NT2/D1 (cell line): ENCODE results near the gene LAPTM5.

ENCODE experiments used
- SUZ12 ChIP-seq: IDR thresholded peaks from 2 replicates; pipeline ENCODE4 v1.6.1; 2011; ENCODE audit not compliant: insufficient read length, insufficient read depth; ENCODE audit errors: extremely low read depth
- YY1 ChIP-seq: IDR thresholded peaks from 2 replicates; pipeline ENCODE4 v1.6.1; 2011; ENCODE audit not compliant: insufficient read length, insufficient read depth

DNA sequence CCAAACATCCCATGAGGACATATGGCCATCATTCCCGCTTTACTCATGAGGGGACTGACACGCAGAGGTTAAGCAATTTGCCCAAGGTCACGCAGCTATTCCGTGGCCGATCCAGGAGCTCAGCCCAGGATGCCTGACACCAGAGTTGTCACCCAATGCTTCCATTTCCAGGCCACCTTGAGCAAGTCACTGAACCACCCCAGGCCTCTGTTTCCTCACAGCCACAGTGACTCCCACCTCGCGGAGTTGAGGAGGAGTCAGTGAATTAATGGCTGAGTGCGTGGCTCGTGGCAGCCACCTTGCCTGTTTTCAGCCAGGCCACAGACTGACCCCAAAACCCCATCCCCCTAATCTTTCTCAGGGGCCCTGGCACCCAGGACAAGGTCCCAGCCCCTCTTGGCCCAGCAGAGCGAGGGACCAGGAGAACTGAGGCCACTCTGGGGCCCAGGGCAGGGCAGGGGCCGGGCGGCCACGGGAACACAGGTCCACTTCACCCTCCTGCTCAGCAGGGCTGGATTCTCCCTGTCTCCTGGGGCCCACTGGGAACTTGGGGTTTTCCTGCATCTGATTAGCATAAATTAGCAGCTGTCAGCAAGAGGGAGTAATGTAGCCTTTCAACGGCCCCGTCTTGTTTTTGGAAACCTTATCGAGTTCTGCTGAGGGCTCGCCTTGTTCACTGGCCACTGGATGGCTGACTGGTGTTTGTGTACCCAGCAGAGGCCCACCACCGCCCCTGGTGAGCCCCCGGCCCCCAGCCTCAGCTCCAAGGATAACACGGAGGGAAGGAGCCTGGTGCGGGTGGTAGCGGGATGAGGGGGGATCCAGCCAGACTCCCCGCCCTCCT, 19.7 kb upstream of the LAPTM5 start:
- TF ChIP-seq SUZ12: no peak
- no peak for TF ChIP-seq YY1
